SK-N-SH treated with all-trans-retinoic acid at 6 μM for 48 hours (cell line): ENCODE measurements around the gene BUD23.

Experiments used
- ATAC-seq: fragments of 200-7000 bp; cut with Tn5 transposase; 3 replicates; pipeline ENCODE4 v1.9.1; 2020; ENCODE audit warnings: mild to moderate bottlenecking, moderate library complexity
- ARNTL ChIP-seq: fragments of 450-650 bp; formaldehyde crosslinking; IDR thresholded peaks from 2 replicates; pipeline ENCODE4 v1.5.0; 2020; ENCODE audit warnings: low read depth, mild to moderate bottlenecking, moderate library complexity, borderline replicate concordance
- BACH2 ChIP-seq: fragments of 250-450 bp; sonication (Bioruptor Pico); IDR thresholded peaks from 2 replicates; pipeline ENCODE4 v1.9.0; 2021; ENCODE audit warnings: mild to moderate bottlenecking, borderline replicate concordance
- CSDC2 ChIP-seq: fragments of 250-450 bp; sonication (Bioruptor Pico); IDR thresholded peaks from 2 replicates; pipeline ENCODE4 v1.5.0; 2020; ENCODE audit warnings: mild to moderate bottlenecking, moderate library complexity
- ESRRG ChIP-seq: fragments of 250-450 bp; sonication (Bioruptor Pico); IDR thresholded peaks from 2 replicates; pipeline ENCODE4 v1.6.1; 2021; ENCODE audit warnings: mild to moderate bottlenecking
- GLIS3 ChIP-seq: fragments of 250-450 bp; sonication (Bioruptor Pico); IDR thresholded peaks from 2 replicates; pipeline ENCODE4 v1.5.0; 2020; ENCODE audit warnings: mild to moderate bottlenecking, moderate library complexity
- OSR1 ChIP-seq: fragments of 250-450 bp; sonication (Bioruptor Pico); IDR thresholded peaks from 2 replicates; pipeline ENCODE4 v1.8.0; 2022; ENCODE audit warnings: moderate library complexity, mild to moderate bottlenecking, inconsistent platforms
- RARB ChIP-seq: fragments of 250-450 bp; sonication (Bioruptor Pico); IDR thresholded peaks from 2 replicates; pipeline ENCODE4 v1.8.0; 2021; ENCODE audit warnings: mild to moderate bottlenecking, moderate library complexity
- SNAI2 ChIP-seq: fragments of 250-450 bp; sonication (Bioruptor Pico); IDR thresholded peaks from 2 replicates; pipeline ENCODE4 v1.5.0; 2020; ENCODE audit warnings: mild to moderate bottlenecking, moderate library complexity
- TOX ChIP-seq: fragments of 250-450 bp; sonication (Bioruptor Pico); IDR thresholded peaks from 2 replicates; pipeline ENCODE4 v1.8.0; 2021; ENCODE audit warnings: mild to moderate bottlenecking, moderate library complexity, borderline replicate concordance
- ZC3H10 ChIP-seq: fragments of 250-450 bp; sonication (Bioruptor Pico); IDR thresholded peaks from 2 replicates; pipeline ENCODE4 v1.5.1; 2021; ENCODE audit warnings: mild to moderate bottlenecking, moderate library complexity
- ZFP3 ChIP-seq: fragments of 250-450 bp; sonication (Bioruptor Pico); IDR thresholded peaks from 2 replicates; pipeline ENCODE4 v1.5.0; 2020; ENCODE audit warnings: mild to moderate bottlenecking, moderate library complexity
- ZFP30 ChIP-seq: fragments of 450-650 bp; formaldehyde crosslinking; IDR thresholded peaks from 2 replicates; pipeline ENCODE4 v1.5.0; 2022; ENCODE audit warnings: mild to moderate bottlenecking, moderate library complexity
- ZNF565 ChIP-seq: fragments of 450-650 bp; formaldehyde crosslinking; conservative IDR thresholded peaks from 2 replicates; pipeline ENCODE4 v1.5.0; 2020; ENCODE audit warnings: low read depth, mild to moderate bottlenecking, moderate library complexity
- ZNF70 ChIP-seq: fragments of 450-650 bp; formaldehyde crosslinking; IDR thresholded peaks from 2 replicates; pipeline ENCODE4 v1.5.0; 2020; ENCODE audit warnings: mild to moderate bottlenecking, moderate library complexity
- ZNF8 ChIP-seq: fragments of 450-650 bp; formaldehyde crosslinking; IDR thresholded peaks from 2 replicates; pipeline ENCODE4 v1.5.0; 2020; ENCODE audit warnings: mild to moderate bottlenecking, moderate library complexity
- TF ChIP-seq, protein P1 (sequence below): fragments of 250-450 bp; sonication (Bioruptor Pico); IDR thresholded peaks from 2 replicates; pipeline ENCODE4 v1.8.0; 2021; ENCODE audit warnings: low read depth, mild to moderate bottlenecking, moderate library complexity, borderline replicate concordance
- TF ChIP-seq, protein P2 (sequence below): fragments of 250-450 bp; sonication (Bioruptor Pico); IDR thresholded peaks from 2 replicates; pipeline ENCODE4 v1.5.1; 2020; ENCODE audit warnings: low read depth, mild to moderate bottlenecking, moderate library complexity
- TF ChIP-seq, protein P3 (sequence below): fragments of 250-450 bp; sonication (Bioruptor Pico); IDR thresholded peaks from 2 replicates; pipeline ENCODE4 v1.5.1; 2021; ENCODE audit warnings: mild to moderate bottlenecking, moderate library complexity

The BUD23 gene

DNA sequence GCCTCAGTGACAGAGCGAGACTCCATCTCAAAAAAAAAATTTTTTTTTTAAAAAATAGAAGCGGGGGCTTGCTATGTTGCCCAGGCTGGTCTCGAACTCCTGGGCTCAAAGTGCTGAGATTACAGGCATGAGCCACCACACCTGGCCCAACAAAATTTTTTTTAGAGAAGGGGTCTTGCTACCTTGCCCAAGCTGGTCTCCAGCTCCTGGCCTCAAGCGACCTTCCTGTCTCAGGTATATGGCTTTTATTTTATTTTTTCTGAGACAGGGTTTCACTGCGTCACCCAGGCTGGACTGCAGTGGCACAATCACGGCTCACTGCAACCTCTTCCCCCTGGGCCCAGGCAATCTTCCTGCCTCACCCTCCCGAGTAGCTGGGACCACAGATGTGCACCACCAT lies 56.8 kb downstream of the BUD23 start:
- ATAC-seq, result no peak
- TF ChIP-seq TOX (CRISPR knock-in tag) (no peak), SNAI2 (CRISPR knock-in tag) (no peak), ZC3H10 (no peak), ZFP3 (no peak)
- TF ChIP-seq, protein P1, sequence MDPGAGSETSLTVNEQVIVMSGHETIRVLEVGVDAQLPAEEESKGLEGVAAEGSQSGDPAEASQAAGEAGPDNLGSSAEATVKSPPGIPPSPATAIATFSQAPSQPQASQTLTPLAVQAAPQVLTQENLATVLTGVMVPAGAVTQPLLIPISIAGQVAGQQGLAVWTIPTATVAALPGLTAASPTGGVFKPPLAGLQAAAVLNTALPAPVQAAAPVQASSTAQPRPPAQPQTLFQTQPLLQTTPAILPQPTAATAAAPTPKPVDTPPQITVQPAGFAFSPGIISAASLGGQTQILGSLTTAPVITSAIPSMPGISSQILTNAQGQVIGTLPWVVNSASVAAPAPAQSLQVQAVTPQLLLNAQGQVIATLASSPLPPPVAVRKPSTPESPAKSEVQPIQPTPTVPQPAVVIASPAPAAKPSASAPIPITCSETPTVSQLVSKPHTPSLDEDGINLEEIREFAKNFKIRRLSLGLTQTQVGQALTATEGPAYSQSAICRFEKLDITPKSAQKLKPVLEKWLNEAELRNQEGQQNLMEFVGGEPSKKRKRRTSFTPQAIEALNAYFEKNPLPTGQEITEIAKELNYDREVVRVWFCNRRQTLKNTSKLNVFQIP (CRISPR knock-in tag), result no peak
- TF ChIP-seq, all 23 proteins: peak for 0

DNA sequence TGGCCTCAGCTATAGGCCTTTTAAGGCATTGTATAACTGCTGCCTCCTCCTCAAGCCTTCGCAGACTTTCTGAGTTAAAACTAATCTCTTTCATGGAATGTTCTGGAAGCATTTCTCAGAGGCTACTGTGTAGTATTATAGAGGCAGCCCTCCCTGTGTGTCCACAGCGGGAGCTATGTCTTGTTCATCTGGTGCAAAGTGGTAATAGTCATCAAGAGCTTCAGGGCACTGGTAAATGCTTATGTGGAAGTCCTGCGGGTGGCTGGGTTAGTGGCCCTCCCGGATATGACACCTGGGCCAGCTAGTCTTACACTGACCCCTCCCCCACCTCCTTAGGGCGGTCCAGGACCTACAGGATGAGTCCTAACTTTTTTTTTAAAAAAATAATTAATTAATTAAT lies 57.4 kb downstream of the BUD23 start:
- ATAC-seq, result no peak
- TF ChIP-seq, protein P2, sequence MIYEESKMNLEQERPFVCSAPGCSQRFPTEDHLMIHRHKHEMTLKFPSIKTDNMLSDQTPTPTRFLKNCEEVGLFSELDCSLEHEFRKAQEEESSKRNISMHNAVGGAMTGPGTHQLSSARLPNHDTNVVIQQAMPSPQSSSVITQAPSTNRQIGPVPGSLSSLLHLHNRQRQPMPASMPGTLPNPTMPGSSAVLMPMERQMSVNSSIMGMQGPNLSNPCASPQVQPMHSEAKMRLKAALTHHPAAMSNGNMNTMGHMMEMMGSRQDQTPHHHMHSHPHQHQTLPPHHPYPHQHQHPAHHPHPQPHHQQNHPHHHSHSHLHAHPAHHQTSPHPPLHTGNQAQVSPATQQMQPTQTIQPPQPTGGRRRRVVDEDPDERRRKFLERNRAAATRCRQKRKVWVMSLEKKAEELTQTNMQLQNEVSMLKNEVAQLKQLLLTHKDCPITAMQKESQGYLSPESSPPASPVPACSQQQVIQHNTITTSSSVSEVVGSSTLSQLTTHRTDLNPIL (CRISPR knock-in tag), result no peak
- TF ChIP-seq BACH2 (CRISPR knock-in tag), result no peak
- TF ChIP-seq ZFP30, result no peak
- TF ChIP-seq RARB, result no peak
- TF ChIP-seq, protein P1 (CRISPR knock-in tag), result no peak
- TF ChIP-seq, protein P3, sequence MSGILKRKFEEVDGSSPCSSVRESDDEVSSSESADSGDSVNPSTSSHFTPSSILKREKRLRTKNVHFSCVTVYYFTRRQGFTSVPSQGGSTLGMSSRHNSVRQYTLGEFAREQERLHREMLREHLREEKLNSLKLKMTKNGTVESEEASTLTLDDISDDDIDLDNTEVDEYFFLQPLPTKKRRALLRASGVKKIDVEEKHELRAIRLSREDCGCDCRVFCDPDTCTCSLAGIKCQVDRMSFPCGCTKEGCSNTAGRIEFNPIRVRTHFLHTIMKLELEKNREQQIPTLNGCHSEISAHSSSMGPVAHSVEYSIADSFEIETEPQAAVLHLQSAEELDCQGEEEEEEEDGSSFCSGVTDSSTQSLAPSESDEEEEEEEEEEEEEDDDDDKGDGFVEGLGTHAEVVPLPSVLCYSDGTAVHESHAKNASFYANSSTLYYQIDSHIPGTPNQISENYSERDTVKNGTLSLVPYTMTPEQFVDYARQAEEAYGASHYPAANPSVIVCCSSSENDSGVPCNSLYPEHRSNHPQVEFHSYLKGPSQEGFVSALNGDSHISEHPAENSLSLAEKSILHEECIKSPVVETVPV (CRISPR knock-in tag), result no peak
- no peak for TF ChIP-seq ZNF565 (CRISPR knock-in tag)
- TF ChIP-seq ZNF8, result no peak
- TF ChIP-seq CSDC2 (CRISPR knock-in tag), result no peak
- TF ChIP-seq ZNF70 (CRISPR knock-in tag), result no peak
- TF ChIP-seq, all 23 proteins: peak for 0

DNA sequence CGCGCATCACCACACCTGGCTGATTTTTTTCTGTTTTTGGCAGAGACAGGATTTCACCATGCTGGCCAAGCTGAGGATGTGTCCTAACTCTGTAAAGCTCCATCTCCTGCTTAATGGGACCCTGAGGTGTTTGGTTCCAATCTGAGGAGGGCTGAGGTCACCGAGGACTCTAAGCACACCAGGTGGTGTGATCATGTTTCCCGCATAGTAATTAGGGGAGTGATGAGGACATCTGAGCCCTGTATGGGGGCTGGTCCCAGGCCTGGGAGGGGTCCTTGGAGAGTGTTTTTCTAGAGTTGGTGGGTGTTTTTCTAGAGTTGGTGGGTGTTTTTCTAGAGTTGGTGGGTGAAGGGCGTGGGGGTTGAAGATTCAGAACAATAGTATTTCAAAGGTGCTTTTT lies 58.2 kb downstream of the BUD23 start:
- TF ChIP-seq, protein P2 (CRISPR knock-in tag), result no peak
- TF ChIP-seq, all 23 proteins: peak for 0
- no peak for ATAC-seq

DNA sequence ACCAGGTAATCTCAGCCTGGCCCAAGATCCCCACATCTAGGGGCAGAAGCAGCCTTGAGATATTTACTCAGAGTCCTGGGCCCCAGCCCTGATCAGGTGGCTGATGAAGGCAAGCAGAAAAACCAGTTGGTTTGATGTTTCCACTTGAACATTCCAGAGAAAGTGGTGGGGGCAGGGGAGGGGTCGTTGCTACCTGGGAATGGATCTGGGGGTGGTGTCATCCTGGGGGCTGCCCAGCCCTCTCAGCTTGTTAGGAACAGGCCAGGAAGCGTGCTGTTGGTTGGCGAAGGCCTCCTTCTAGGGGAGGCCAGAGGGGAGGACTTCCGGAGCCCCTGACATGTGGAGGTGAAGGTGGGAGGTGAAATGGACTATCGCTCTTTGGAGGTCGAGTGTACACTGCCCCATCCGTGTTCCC lies 58.9 kb downstream of the BUD23 start:
- no peak for ATAC-seq
- TF ChIP-seq ZNF8, result no peak
- no peak for TF ChIP-seq SNAI2 (CRISPR knock-in tag)
- TF ChIP-seq, protein P2 (CRISPR knock-in tag), result no peak
- TF ChIP-seq ARNTL, result no peak
- TF ChIP-seq TOX (CRISPR knock-in tag), result no peak
- no peak for TF ChIP-seq ESRRG (CRISPR knock-in tag)
- TF ChIP-seq GLIS3 (CRISPR knock-in tag), result no peak
- TF ChIP-seq, protein P3 (CRISPR knock-in tag), result no peak
- TF ChIP-seq CSDC2 (CRISPR knock-in tag), result no peak
- TF ChIP-seq ZFP3, result no peak
- TF ChIP-seq OSR1, result no peak
